Measurements from ENCODE around the gene SLC35F3. TPM values are rescaled to one million over a fixed set of nuclear protein-coding genes. Genes with fewer than 3 reads are reported as not detected.
"Not testable (repeated sequence)": the region's sequence is repeated elsewhere in the genome, so short reads cannot be mapped to it uniquely, and the experiment has no call there.

The SLC35F3 gene
- total RNA-seq, 1 donor from 2014 or later: 1.6 TPM

- DNase-seq (ENCODE audit: low read depth): no peak
- TF ChIP-seq, protein P1, sequence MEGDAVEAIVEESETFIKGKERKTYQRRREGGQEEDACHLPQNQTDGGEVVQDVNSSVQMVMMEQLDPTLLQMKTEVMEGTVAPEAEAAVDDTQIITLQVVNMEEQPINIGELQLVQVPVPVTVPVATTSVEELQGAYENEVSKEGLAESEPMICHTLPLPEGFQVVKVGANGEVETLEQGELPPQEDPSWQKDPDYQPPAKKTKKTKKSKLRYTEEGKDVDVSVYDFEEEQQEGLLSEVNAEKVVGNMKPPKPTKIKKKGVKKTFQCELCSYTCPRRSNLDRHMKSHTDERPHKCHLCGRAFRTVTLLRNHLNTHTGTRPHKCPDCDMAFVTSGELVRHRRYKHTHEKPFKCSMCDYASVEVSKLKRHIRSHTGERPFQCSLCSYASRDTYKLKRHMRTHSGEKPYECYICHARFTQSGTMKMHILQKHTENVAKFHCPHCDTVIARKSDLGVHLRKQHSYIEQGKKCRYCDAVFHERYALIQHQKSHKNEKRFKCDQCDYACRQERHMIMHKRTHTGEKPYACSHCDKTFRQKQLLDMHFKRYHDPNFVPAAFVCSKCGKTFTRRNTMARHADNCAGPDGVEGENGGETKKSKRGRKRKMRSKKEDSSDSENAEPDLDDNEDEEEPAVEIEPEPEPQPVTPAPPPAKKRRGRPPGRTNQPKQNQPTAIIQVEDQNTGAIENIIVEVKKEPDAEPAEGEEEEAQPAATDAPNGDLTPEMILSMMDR (conservative IDR thresholded peaks at IDR 0.05; ENCODE audit: low read depth, low read length): no peak
- H3K4me3 ChIP-seq (ENCODE audit: low read depth, low read length): no peak overlapping the region
Measured at GRCh38 chr1:234296496-234296895, 392.0 kb downstream of the SLC35F3 start.

DNA sequence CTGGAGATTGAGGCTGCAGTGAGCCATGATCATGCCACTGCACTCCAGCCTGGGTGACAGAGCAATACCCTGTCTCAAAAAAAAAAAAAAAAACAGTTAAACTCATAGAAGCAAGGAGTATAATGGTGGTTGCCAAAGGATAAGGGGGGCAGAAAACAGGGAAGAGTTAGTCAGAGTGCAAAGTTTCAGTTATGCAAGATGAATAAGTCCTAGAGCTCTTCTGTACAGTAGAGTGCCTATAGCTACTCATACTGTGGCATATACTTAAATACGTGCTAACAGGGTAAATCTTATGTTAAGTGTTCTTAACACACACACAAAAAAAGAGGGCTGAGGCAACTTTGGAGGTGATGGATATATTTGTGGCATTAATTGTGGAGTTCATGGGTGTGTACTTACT, 393.2 kb downstream of the SLC35F3 start:
- no peak for DNase-seq (ENCODE audit: low read depth)
- TF ChIP-seq, protein P1 (conservative IDR thresholded peaks at IDR 0.05; ENCODE audit: low read depth, low read length): no peak

DNA sequence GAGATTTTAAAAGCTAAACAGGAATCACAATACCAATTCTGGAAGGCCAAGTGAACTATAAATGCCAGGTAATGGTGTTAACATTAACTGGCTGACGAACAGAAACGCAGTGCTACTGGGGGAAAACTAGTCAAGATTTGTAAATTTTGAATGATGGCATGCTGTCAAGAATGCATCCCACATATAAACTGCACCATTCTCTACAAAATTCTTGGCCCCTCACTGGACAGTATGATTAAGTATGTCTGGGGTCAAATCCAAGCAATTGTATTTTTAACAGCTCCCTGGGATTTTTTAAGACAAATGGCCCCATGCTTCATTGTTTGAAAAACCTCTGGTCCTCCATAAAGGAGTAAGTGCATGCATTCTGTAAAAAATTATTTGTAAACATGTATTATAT, 395.6 kb downstream of the SLC35F3 start:
- DNase-seq (ENCODE audit: low read depth): no peak
- TF ChIP-seq, protein P1 (conservative IDR thresholded peaks at IDR 0.05; ENCODE audit: low read depth, low read length): no peak
- H3K4me3 ChIP-seq (ENCODE audit: low read depth, low read length): no peak overlapping the region

More for the DNA sequence above, 393.2 kb downstream of the SLC35F3 start:
- H3K4me3 ChIP-seq (ENCODE audit: low read depth, low read length): no peak overlapping the region

- not testable (repeated sequence) for DNase-seq (ENCODE audit: low read depth); H3K4me3 ChIP-seq (ENCODE audit: low read depth, low read length)
Measured at GRCh38 chr1:234301663-234302062, 397.2 kb downstream of the SLC35F3 start.

DNA sequence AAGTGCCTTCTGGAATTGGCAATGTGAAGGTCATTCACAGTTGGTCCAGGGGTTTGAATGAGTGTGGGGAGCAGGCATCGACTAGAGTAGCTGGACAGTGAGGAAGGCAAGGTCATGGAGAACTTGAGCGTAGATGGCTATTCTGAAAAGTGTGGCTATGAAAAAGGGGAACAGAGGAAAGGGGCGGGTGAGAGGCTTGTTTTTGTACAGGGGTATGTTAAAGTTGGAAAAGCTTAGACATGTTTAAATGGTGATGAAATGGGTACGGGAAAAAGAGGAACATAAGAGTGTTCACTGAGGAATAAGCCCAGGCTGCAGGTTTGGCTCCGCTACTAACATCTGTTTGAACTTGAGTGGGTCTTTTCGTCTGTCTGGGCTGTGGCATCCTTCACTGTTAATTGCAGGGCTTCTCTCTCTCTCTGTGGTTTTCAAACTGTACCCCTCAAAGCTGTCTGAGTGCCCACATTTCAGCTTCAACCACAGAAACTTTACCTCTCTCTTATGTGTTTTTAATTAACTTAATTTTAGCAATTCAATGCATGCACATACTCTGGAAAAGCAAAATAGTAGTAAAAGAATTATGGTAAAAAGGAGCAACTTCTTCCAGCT, 398.0 kb downstream of the SLC35F3 start:
- TF ChIP-seq, protein P1 (conservative IDR thresholded peaks at IDR 0.05; ENCODE audit: low read depth, low read length): no peak
- DNase-seq (ENCODE audit: low read depth): no peak
- H3K4me3 ChIP-seq (ENCODE audit: low read depth, low read length): no peak overlapping the region

GRCh38 chr1:234303231-234303630, 398.8 kb downstream of the SLC35F3 start:
- no peak for DNase-seq (ENCODE audit: low read depth)
- TF ChIP-seq, protein P1 (conservative IDR thresholded peaks at IDR 0.05; ENCODE audit: low read depth, low read length): no peak
- H3K4me3 ChIP-seq (ENCODE audit: low read depth, low read length): no peak overlapping the region

DNA sequence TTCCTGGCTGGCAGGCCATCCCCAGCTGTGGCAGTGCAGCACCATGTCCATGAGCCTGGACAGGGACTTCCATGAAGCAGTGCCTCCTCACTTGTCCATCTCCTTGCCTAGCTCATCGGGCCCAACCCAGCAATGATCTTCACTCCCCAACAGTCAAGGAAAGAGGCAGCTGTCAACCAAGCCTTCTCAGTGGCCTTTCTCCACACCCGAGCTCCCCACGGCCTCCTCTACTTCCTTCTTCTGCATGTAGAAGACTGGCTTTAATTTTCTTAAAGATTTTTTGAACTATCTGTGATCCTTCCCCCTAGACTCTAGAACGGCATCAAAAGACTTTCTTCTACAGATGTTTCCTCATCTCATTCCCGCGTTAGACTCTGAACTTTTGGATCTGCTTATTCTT, 403.2 kb downstream of the SLC35F3 start:
- H3K4me3 ChIP-seq (ENCODE audit: low read depth, low read length): no peak overlapping the region
- DNase-seq (ENCODE audit: low read depth): no peak
- TF ChIP-seq, protein P1 (conservative IDR thresholded peaks at IDR 0.05; ENCODE audit: low read depth, low read length): no peak
